Tibial nerve (tissue), 4 donors: ENCODE measurements around the gene OR10H2. TPM values are rescaled to one million over a fixed set of nuclear protein-coding genes. Genes with fewer than 3 reads are reported as not detected.
"Not testable (repeated sequence)": the region's sequence is repeated elsewhere in the genome, so short reads cannot be mapped to it uniquely, and the experiment has no call there.

Experiments
- DNase-seq, 2 donors: peaks; one replicate each; pipeline ENCODE4 v3.0.0-alpha.2; 2019; ENCODE audit warnings: low spot score in 2 of 2
- H3K27ac ChIP-seq, 4 donors: fragments of 200-600 bp; sonication (generic) in 3 of 4; one replicate each; pipeline ENCODE4 v1.5.1; 2017 to 2019; ENCODE audit warnings: mild to moderate bottlenecking in 1 of 4
- H3K27me3 ChIP-seq, 2 donors: fragments of 200-600 bp; sonication (generic) in 1 of 2; one replicate each; pipeline versions ENCODE4 v1.5.1 to v1.6.0; 2017 to 2019
- H3K36me3 ChIP-seq, 3 donors: fragments of 200-600 bp; sonication (generic); one replicate each; pipeline ENCODE4 v1.5.1; 2018 to 2019
- H3K4me1 ChIP-seq, 4 donors: fragments of 200-600 bp; sonication (generic) in 3 of 4; one replicate each; pipeline ENCODE4 v1.5.1; 2017 to 2019
- H3K4me3 ChIP-seq, 4 donors: fragments of 200-600 bp; sonication (generic) in 3 of 4; one replicate each; pipeline ENCODE4 v1.5.1; 2017 to 2019; ENCODE audit warnings: mild to moderate bottlenecking in 1 of 4, moderate library complexity in 1 of 4
- H3K9me3 ChIP-seq, 4 donors: fragments of 200-600 bp; sonication (generic) in 3 of 4; one replicate each; pipeline ENCODE4 v1.5.1; 2017 to 2019
- EP300 ChIP-seq, 2 donors: sonication (generic); formaldehyde crosslinking; IDR thresholded peaks; one replicate each; pipeline ENCODE4 v1.6.1; 2017; ENCODE audit warnings: antibody characterized with exemption in 2 of 2, mild to moderate bottlenecking in 1 of 2
- POLR2A ChIP-seq, 2 donors: fragments of 450-650 bp; IDR thresholded peaks; one replicate each; pipeline ENCODE4 v1.6.1; 2017; ENCODE audit warnings: antibody characterized with exemption in 2 of 2, mild to moderate bottlenecking in 2 of 2, moderate library complexity in 2 of 2
- WGBS, 2 donors: methylation state at CpG; one replicate each; pipeline ENCODE4 v1.1.5; 2018; 5-methylcytosine and 5-hydroxymethylcytosine counted together
- total RNA-seq, 4 donors: library from RNA; depleted of rRNA; stranded (reverse); fragments of >200 nt; gene quantifications; one replicate each; pipeline ENCODE4 v1.1.0, GENCODE V29; 2016
- TF ChIP-seq, protein P1 (sequence below), 5 experiments: fragments of 200-600 bp in 3 of 5; fragments of 450-650 bp in 2 of 5; sonication (generic) in 3 of 5; IDR thresholded peaks; one replicate each; pipeline ENCODE4 v1.5.1; 2016 to 2019; ENCODE audit warnings: antibody characterized with exemption in 5 of 5, mild to moderate bottlenecking in 3 of 5, moderate library complexity in 2 of 5

OR10H2 gene
- total RNA-seq, 4 donors from 2014 or later, result not detected

DNA sequence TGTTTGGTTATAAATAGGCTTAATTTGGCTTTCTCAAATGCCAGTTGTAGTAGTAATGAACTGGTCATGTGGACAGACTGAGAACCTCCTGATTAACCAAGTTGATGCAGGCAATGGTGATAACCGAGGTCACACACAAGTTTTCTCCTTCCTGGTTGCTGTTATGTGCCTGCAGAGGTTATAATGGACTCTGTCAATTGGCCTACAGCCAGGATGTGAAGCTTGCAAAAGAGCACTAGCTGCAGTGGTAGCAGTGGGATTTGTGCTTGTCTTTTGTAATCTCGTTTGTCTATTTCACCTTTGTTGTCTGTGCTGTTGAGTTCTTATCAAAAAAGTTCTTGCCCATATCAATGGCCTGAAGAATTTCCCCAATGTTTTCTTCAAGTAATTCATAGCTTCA is 30.6 kb downstream of the OR10H2 start:
- 65 to 68% methylated on average over 2 of the region's 2 CpGs for WGBS, 2 donors

DNA sequence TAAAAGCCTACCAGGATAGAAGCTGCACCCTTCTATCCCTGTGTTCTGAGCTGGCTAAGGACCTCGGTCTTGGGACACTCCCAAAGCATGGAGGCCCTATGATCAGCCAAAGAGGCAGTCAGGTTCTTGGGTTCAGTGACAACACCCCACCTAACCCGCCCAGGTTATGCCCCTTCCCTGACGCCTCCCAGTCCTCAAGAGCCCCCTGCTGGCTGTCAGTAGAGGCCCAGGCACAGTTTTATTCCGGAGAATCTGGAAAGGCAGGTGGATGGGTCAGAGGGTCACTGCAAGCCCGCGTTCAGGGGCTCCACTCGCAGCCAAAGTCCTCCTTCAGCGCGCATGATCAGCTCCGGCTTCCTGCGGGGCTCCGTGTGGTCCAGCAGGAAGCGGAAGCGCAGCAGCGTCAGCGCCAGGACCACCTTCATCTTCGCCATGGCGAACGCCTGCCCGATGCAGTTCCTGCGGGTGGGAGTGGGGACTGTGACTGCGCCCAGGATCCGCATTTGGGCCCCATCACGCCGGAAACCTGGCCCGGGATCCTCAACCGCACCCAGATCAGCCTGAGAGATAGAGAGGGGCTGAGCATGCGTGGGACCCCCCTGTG is 32.2 kb downstream of the OR10H2 start:
- WGBS, 2 donors, result 21 to 49% methylated on average over 9 to 23 of the region's 28 CpGs
- no peak for DNase-seq

More for the DNA sequence above, 30.6 kb downstream of the OR10H2 start:
- Histone ChIP-seq H3K4me3 (no peak overlapping the region), H3K27ac (no peak overlapping the region), H3K27me3 (peaks cover 0 to 3% of the 10 kb centered on the region in 2 donors), H3K9me3 (no peaks in the 10 kb centered on the region), H3K36me3 (peaks cover 0 to 9% (median 0%) of the 10 kb centered on the region in 3 donors), H3K4me1 (no peaks in the 10 kb centered on the region)
- TF ChIP-seq EP300 (IDR thresholded peaks at IDR 0.05), result no peak
- no peak for TF ChIP-seq POLR2A (IDR thresholded peaks at IDR 0.05)
- TF ChIP-seq, protein P1, sequence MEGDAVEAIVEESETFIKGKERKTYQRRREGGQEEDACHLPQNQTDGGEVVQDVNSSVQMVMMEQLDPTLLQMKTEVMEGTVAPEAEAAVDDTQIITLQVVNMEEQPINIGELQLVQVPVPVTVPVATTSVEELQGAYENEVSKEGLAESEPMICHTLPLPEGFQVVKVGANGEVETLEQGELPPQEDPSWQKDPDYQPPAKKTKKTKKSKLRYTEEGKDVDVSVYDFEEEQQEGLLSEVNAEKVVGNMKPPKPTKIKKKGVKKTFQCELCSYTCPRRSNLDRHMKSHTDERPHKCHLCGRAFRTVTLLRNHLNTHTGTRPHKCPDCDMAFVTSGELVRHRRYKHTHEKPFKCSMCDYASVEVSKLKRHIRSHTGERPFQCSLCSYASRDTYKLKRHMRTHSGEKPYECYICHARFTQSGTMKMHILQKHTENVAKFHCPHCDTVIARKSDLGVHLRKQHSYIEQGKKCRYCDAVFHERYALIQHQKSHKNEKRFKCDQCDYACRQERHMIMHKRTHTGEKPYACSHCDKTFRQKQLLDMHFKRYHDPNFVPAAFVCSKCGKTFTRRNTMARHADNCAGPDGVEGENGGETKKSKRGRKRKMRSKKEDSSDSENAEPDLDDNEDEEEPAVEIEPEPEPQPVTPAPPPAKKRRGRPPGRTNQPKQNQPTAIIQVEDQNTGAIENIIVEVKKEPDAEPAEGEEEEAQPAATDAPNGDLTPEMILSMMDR (IDR thresholded peaks at IDR 0.05), result no peak
- DNase-seq, result no peak

DNA sequence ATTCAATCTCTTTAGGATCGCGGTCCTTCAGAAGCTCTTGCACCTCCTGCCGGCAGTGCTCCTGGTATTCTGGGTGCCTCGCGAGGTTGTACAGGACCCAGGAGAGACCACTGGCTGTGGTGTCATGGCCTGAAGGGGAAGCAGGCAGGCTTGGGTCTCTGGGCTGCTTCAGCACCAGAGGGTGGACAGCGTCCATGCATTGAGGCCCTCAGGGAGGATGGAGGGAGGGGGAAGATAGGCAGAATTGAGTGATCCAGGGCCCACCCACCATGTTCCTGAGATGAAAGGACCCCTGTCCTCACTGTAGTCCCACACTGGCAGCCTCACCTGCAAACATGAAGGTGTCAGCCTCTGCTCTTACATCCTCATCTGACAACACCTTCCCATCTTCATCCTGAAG is 41.8 kb downstream of the OR10H2 start:
- no peak for DNase-seq
- Histone ChIP-seq H3K9me3 (peaks cover 0 to 10% (median 0%) of the 10 kb centered on the region in 4 donors), H3K4me3 (no peak overlapping the region), H3K27me3 (no peaks in the 10 kb centered on the region), H3K27ac (no peak overlapping the region), H3K36me3 (peaks cover 0 to 51% (median 0%) of the 10 kb centered on the region in 3 donors), H3K4me1 (no peaks in the 10 kb centered on the region)
- TF ChIP-seq, protein P1 (IDR thresholded peaks at IDR 0.05), result no peak
- TF ChIP-seq POLR2A (IDR thresholded peaks at IDR 0.05) (no peak), EP300 (IDR thresholded peaks at IDR 0.05) (no peak)
- WGBS, 2 donors, result 44 to 57% methylated on average over 4 to 6 of the region's 6 CpGs

More for the DNA sequence above, 32.2 kb downstream of the OR10H2 start:
- TF ChIP-seq POLR2A (IDR thresholded peaks at IDR 0.05) (no peak), EP300 (IDR thresholded peaks at IDR 0.05) (no peak)
- TF ChIP-seq, protein P1 (IDR thresholded peaks at IDR 0.05), result no peak
- Histone ChIP-seq H3K36me3 (peaks cover 0 to 9% (median 0%) of the 10 kb centered on the region in 3 donors), H3K4me3 (no peak overlapping the region), H3K4me1 (no peaks in the 10 kb centered on the region), H3K27ac (no peak overlapping the region), H3K9me3 (no peaks in the 10 kb centered on the region), H3K27me3 (no peaks in the 10 kb centered on the region)

DNA sequence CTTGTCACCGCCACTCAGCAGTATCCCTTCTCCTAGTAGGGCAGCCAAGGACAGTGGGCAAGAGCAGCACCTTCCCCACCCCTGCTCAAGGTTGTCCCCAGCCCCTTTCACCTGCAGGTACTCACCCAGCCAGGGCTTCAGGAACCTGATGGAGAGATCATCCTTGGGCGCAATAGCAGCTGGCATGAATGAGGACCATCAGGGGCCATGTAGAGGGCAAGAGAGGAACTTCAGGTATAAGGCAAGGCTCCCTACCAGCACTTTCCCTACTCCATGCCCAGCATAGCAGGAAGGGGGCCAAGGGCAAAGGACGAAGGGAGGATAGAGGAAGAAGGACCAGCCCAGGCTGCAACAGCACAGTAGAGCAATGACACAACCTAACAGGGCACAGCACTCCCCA is 46.3 kb downstream of the OR10H2 start:
- DNase-seq, H3K4me3 ChIP-seq, H3K27me3 ChIP-seq, H3K9me3 ChIP-seq, H3K27ac ChIP-seq: not testable (repeated sequence)
- 76 to 80% methylated on average over 3 of the region's 3 CpGs for WGBS, 2 donors
- H3K4me1 ChIP-seq, result peaks cover 0 to 13% (median 0%) of the 10 kb centered on the region in 4 donors
- H3K36me3 ChIP-seq, result peaks cover 0 to 32% (median 0%) of the 10 kb centered on the region in 3 donors

DNA sequence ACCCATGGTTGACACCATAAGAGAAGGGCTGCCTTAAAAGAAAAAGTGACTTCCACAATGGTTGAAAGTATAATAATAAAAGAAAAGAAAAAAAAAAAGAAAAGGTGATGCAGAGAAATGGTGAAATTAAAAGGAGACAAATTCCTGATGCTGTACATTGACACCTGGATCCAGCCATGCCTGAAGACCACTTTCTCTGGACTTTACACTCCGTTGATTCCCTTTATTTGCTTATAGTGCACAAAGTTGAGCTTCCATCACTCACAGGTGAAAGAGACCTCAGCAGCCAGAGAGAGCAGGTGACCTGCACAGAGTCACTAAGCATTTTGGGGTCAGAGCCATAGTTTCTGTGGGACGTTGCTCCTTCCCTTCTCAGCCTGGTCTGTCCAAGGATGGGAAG is 47.4 kb downstream of the OR10H2 start:
- peaks cover 0 to 23% (median 2%) of the 10 kb centered on the region in 4 donors for H3K4me1 ChIP-seq
- no peak overlapping the region for H3K4me3 ChIP-seq
- H3K36me3 ChIP-seq, result peaks cover 0 to 23% (median 0%) of the 10 kb centered on the region in 3 donors
- 59 to 64% methylated on average over 2 of the region's 2 CpGs for WGBS, 2 donors
- H3K9me3 ChIP-seq, result no peaks in the 10 kb centered on the region
- no peaks in the 10 kb centered on the region for H3K27me3 ChIP-seq
- no peak for DNase-seq
- no peak overlapping the region for H3K27ac ChIP-seq
- TF ChIP-seq, protein P1 (IDR thresholded peaks at IDR 0.05), result no peak
- no peak for TF ChIP-seq POLR2A (IDR thresholded peaks at IDR 0.05)
- TF ChIP-seq EP300 (IDR thresholded peaks at IDR 0.05), result no peak
